CD4-positive, alpha-beta T cell treated with Interleukin-10 for 1 hour (primary cell): ENCODE data around the gene FBXO21.
"Not testable (repeated sequence)": the region's sequence is repeated elsewhere in the genome, so short reads cannot be mapped to it uniquely, and the experiment has no call there.

Source experiments
- DNase-seq: peaks from one replicate; pipeline ENCODE4 v3.0.0-alpha.2; 2020

FBXO21 gene

DNA sequence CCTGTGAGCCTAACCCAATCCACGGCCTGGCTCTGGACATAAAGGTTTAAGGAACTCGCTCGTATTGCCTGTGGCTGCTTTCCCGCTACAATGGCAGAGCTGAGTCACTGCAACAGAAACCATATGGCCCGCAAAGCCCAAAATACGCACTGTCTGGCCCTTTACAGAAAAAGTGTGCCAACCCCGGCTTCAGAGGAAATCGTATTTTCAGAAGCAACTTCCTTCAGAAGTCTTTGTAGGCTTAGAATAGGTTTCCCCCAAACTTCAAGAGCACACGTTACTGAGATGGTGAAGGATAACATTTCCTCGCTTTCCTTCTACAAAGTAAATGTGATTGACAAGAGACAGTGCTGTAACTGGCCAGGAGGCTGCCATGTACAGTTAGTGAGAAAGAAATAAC, 56.2 kb downstream of the FBXO21 start:
- DNase-seq = peak; percentile 37

DNA sequence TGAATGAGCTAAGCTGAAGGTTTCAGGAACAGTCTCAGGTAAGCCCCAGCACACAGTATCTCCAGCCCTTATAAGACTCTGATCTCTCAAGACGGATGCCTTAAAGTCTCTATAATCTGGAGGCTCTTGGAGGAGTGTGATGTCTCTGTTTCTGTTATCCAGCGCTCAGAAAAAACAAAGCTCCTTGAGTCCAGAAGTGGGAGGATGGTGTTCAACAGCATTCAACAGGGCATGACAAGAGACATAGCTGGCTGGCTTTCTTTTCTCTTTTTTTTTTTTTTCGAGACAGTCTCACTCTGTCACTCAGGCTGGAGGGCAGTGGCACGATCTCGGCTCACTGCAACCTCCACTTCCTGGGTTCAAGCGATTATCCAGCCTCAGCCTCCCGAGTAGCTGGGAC, 59.5 kb downstream of the FBXO21 start:
- DNase-seq = no peak

DNA sequence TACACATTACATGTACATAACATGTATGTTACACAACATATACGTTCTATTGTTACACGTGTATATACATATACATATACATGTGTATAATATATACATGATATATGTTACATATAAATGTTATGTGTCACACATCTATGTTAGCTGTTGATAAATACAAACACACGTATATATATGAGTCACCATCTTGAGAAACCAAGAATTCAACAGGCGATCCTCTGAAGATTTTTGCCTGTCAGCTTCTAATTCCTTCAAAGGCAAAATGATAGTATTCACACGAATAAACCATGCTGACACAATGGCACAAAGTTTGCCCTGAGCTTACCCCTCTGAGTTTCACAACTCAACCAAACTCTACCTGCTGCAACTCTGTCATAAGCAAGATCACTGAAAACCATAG, 60.9 kb downstream of the FBXO21 start:
- DNase-seq = no peak

DNA sequence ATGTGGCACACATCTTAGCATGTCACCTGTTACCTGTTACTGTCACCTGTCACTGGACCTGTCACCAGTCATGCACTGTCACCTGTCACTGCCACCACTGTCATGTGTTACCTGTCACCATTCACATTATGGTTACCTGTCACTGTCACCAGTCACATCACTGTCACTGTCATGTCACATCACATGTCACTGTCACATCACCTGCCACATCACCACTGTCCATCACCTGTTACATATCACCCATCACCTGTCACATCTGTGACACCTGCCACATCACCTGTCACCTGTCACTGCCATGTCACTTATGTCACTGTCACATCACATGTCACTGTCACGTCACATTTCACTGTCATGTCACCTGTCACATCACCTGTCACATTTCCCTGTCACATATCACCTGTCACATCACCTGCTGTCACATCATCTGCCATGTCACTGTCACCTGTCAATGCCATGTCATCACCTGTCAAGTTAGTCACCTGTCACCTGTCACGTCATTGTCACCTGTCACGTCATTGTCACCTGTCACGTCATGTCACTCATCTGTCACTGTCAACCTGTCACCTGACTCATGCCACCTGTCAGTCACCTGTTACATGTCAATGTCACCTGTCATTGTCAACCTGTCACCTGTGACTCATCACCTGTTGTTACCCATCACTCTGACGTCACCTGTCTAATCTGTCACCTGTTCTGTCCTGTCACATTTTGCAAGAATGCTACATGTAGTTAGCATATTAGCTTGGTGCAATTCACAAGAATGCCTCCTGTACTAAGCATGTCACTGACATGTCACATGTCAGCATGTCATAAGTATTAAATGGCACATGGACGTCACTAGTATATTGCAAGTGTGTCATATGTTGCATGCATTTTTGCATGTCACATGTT, 62.1 kb downstream of the FBXO21 start:
- DNase-seq = no peak

DNA sequence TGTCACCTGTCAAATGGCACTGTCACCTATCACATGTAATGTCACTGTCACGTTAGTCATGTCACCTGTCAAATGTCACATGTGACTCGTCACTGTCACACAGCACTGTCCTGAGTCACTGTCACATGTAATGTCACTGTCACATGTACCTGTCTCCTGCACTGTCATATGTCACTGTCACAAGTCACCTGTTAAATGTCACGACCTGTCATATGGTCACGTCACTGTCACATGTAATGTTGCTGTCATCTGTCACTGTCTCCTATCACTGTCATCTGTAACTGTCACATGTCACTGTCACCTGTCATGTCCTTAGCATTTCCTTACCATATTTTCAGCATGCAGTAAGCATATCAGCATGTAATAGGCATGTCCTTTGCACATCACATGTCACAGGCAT, 63.9 kb downstream of the FBXO21 start:
- DNase-seq = no peak

DNA sequence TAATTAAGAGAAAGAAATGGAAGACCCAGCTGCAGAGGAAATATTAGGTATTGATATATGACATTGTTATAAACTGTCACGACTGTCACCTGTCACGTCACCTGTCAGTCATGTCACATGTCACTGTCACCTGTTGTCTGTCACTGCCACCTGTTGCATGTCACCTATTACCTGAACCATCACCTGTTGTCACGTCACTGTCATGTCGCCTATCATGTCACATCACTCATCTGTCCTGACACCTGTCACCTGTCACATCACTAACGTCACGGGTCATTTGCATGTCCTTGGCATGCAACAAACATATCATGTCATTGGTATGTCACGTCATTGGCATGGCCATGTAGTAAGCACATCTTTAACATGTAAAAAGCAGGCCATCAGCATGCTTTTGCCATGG, 64.5 kb downstream of the FBXO21 start:
- DNase-seq = no peak

DNA sequence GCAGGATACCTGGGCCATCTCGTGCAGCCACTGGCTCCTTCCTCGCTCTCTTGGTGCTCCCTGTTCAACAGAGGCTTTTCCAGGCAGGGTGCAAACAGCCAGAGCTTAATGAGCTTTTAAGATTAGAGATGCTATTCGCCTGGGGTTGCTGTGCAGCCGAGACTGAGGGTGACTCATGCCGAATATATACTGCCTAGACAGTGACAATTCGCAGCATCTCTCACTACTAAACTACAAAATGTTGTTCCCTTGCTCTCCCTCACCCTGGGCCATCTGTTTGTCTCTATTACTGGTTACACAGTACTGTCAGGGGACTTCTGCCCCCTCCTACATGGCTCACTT, 65.0 kb downstream of the FBXO21 start:
- DNase-seq = no peak

DNA sequence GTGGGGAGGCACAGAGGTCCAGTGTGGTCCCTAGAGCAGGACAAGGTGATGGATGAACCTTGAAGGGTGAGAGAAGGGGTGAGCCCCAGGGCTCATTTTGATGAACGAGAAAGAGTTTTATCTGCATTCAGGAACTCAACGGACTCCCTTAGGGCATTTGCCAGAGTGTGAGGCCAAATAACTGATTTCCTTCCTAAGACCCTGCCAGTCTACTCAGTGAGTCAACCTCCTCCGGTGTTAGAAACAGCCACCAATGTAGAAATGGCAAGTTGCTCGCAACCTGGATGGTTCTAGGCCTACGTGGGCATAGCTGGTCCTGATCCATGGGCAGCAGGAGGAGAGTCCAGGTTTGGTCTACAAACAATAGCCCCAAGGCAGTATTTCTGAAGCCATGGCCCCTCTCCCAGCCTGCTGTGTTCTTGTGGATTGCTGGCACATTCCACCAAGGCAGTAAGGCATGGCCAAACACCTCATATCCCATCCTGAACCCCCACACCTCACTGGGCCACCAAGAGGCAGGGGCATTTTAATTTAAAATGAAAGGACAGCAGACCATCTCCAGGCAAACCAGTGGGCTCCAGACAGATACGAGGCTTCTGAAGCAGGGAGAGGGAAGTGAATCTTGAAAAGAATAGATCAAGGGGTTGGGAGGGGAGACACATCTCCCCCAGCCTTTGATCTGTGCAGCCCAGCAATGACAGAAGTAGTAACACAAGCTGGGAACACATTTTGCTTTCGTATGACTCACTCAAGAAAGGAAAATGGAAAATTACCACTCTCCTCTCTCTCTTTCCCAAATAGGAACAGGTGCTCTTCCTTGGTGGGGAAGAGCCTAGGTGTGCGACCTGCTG, 65.6 kb downstream of the FBXO21 start:
- no peak for DNase-seq

DNA sequence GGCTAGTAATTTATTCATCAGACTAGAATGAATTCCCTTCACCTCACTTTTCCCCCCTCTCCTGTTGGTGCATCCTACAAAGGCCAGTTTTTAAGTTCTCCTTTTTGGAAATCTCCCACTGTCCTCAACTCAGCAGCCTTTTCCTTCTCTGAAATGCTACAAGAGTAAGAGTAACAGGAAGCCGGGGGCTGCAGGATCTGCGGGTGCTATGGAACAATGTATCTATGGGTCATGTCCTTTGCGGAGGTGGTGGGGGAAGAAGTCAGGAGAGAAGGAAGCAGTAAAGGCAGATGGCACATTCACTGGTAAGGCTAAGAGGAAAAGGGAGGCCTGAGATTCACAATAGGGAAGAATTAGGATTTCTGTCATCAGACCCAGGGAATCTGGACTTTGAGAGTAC, 68.8 kb downstream of the FBXO21 start:
- DNase-seq = no peak

DNA sequence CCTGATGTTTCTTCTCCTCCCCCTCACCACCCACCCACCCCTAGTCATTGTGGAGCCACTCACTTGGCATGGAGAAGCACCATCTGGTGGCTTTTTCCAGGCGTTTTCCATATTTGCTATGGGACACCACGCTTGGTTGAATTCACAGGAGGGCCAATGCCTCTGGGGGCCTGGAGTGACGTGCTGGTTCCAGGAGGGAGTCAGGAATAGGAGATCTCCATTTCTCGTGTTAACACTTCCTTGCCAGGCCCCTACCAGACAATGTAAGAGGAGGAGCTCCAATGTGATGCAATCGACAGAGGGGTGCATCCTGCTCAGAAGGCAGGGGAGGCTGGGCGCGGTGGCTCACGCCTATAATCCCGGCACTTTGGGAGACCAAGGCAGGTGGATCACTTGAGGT, 69.5 kb downstream of the FBXO21 start:
- no peak for DNase-seq

DNA sequence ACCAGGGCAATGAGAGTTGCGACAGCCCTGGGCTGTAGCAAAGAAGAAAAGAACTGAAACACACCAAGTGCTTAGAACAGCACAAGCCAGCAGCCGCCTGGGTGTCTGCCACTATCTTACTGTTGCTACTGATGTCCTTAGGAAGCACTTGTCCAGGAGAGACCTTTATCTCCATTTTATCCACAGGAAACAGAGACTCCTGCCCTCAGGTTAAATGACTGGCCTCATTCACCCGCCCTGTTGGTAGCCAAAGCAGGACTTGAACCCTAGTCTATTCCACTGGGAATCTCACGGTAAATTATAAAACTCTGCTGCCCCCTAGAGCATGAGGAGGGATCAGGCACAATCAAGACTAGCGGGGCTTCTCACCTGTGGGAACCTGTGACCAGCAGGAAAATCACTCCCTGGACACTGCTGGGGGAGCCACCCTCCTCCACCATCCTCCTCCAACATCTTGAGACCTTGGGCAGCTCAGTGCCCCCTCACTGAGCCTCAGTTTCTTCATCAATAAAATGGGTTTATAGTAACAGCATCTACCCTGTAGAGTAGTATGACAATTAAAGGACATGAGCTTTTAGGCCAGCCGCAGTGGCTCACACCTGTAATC, 70.6 kb downstream of the FBXO21 start:
- peak; percentile 47 for DNase-seq

DNA sequence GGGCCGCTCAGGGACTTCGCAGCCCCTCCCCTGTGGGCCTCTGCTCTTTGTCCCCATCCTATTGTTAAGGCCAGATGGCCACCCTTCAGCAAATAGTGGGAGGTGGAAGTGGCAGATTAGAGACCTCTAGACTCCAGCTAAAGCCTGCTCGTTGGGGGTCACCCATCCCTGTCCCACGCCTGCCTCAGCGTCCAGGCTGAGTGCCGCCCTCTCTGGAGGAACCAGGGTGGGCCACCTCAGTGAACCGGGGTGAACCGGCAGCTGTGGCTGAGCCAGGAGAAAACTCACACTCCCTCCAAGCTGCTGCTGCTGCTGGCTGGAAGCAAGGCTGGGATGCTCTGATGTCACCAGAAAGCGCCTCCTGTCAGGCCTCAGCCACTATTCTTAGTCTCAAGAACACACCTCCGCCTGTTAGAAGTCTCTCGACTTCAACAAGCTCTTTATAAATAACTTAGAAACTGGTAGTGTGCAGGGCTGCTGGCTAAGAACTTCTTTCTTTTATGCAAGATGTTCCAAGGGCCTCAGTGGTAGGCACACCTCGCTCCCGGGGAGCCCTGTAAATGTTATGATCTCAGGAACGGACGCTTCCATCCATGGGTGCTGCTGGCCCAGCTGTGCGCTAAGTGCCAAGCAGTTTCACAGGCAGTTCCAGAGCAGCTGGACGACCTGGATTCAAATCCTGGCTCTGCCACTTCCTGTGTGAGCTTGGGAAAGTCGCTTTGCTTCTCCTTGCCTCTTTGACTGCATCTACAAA, 71.3 kb downstream of the FBXO21 start:
- DNase-seq = no peak

DNA sequence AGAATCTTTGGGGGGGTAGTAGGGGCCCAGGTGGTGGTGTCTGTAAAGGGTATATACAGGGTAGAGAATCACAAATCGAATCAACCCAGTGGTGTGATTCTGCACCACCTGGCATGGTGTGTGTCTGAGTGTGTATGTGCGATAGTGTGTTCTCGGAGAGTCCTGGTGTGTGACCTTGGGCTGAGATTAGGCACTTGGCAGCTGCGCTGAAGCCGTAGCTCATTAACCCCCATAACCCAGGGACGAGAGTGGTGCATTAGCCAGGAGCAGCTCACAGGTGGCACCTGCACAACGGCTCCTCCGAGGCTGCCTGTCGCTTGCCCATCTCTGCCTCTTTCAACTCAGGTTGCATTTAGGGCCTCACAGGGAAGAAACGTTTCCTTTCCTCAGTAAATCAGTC, 75.5 kb downstream of the FBXO21 start:
- no peak for DNase-seq

DNA sequence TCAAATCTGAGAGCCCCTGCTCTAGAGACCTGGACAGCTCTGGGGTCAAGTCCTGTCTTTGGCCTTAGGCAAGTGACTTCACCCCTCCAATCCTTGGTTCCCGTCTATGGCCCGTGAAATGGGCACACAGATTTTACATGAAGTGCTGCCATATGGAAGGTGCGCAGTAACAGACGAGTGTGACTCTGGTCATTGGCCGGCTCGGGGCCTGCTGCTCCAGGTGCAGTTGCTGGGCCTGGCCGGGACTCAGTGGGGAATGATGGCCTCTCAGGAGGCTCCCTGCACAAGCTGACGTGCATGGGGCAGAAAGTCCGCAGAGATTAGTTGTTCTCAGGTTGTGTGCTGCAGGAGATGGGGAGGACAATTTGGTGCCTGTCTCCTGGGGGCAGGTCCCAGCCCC, 77.0 kb downstream of the FBXO21 start:
- DNase-seq = no peak

DNA sequence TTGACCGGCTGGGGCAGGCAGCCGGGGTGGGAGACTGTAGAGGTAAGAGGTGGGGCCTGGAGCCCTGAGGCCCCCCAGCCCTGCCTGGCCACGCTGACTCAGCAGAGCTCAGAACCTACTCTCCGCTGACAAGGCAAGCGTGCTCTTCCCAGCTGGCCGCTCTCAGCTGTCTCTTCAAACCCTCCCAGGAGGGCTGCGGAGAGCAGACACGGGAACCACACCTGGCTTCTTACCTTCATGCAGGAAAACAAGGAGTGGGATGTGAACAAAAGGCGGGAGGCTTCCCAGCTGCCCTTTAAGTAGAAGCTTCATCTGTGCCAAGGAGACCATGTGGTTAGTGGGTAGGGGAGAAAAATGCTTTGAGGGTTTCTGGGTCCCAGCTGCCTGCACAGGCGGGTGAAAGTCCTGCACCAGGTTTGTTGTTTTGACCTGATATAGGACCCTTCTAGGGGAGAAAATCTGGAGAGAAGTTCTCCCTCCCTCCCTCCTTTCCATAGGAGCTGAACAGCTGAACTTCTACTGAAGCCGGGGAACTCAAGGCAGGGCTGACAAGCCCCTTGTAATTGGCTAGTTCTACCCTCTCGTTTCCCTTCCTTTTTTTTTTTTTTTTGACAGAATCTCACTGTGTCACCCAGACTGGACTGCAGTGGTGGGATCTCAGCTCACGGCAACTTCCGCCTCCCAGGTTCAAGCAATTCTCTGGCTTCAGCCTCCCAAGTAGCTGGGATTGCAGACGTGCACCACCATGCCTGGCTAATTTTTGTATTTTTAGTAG, 78.3 kb downstream of the FBXO21 start:
- no peak for DNase-seq

DNA sequence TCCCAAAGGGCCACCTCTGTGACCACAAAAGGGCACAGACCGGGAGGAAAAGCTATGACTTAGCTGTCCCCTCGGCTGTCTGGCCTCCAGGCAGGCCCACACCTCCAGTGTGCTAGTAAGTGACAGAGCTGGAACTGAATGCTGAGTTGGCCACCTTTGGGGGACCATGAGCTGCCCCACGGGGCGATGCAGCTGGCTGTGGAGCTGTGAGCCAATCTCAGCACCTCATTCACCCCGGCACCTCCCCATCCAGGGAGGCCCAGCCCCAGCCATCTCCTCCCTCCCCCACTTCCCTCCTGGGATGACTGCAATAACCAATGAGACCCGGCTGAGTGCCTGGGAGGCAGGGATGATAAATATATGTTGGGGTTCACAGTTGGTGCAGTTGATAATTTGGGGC, 78.9 kb downstream of the FBXO21 start:
- no peak for DNase-seq

DNA sequence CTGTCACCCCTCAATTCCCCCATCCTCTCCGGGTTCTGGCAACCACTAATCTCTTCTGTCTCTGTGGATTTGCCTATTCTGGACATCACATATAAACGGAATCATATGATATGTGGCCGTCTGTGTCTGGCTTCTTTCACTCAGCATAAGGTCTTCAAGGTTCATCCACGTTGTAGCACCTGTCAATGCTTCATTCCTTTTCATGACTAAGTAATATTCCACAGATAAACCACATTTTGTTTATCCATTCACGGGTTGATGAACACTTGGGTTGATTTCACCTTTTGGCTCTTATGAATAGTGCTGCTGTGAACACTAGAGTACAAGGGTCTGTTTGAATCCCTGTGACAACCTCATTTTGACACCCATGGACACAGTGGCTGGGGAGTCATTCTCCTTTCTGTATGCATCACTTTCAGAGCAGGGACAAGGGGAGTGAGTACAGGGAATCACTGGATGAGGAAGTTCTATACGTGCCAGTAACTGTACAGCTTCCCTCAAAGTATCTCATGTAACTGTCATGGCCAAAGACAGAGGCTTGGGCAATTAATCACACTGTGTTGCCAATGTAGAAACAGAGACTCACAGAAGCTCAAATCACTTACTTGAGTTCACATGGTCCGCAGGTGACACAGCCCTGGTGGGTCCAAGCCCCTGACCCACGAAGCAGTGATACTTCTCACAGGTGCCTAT, 80.2 kb downstream of the FBXO21 start:
- no peak for DNase-seq

DNA sequence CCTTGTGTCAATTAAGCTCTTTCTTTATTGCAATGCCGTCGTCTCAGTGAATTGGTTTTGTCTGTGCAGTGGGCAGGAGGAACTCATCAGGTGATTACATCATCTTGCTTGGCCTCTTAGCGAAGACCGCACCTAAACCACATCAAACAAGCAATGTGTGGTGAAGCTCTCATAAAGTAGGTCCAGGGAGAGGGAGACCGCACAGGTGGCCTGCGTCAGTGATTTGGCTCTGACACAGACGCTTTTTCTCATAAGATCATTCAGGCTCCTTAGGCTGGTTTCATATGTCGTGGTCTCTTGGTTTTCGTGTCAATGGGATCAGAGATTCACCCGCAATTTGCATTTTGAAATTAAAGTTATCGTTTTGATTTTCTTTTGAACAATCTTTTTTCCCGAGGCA, 84.4 kb downstream of the FBXO21 start:
- peak; percentile 49 for DNase-seq

DNA sequence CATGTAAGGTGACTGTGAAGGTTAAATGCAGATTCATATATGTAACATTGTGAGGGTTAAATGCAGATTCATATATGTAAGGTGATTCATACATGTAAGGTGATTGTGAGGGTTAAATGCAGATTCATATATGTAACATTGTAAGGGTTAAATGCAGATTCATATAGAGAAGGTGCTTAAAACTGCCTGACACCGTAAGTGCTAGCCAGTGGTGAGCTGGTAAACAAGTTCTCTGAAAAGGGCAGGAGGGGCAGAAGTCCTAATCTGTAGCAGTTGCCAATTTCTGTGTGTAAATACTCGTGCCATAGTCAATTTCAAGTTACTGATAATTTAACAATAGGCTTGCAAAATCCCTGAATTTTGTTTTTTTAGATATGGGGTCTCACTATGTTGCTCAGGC, 86.3 kb downstream of the FBXO21 start:
- not testable (repeated sequence) for DNase-seq

DNA sequence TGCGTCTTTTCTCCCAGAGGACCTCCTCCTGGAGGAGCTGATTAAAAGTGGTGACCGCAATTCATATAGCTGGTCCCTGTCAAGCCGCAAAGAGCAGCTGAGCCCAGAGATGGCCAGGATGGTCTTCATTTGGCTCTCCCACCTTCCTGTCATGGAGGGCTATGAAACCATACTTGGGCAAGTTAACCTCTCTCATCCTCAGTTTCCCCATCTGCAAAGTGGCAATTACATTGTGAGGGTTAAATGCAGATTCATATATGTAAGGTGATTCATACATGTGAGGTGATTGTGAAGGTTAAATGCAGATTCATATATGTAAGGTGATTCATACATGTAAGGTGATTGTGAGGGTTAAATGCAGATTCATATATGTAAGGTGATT, 87.5 kb downstream of the FBXO21 start:
- no peak for DNase-seq

DNA sequence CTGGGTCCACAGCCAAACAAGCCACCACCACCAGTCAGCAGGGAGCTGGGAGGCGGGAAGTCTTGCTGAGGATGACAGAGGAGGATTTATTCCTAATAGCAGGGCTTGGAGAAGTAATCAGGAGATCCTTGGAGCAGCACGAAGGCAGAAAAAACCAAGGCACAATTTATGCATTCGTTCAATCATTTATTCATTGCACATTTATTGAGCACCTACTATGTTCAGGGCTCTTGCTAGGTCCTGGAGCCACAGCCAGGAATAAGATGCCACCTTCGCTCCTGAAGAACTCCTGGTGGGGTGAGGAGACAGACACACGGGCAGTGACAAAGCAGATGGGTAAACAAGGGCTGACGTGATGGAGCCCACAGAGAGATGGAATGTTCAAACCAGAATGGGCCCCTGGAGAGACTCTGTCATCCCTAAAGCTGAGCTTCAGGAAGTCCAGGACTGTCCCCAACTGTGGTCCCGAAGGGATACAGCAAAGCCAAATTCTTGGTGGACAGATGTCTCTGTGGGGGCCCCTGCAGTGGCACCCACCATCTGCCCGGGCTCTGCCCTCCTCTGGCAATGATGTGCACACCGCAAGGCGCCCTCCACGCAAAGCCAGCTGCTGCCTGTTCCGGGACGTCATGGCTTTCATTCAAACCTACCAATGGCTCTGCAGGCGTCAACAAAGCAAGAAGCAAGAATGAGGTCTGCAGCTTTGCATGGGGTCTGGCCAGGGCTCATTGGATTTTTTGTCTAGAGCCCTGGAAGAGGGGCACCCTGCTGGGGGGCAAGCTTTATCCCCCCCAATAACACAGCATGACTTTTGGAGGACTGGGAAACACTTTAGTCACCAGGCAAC, 88.1 kb downstream of the FBXO21 start:
- no peak for DNase-seq
